Measurements from ENCODE around the gene SEMA3A.
A peak's percentile ranks its signal among the peaks of the same experiment; 100 is the strongest.

Gene SEMA3A

GRCh38 chr7:83996879-83997278 lies 197.7 kb downstream of the SEMA3A start:
- DNase-seq: no peak

GRCh38 chr7:83987764-83988163 lies 206.8 kb downstream of the SEMA3A start:
- DNase-seq: no peak

GRCh38 chr7:83985821-83986220 lies 208.8 kb downstream of the SEMA3A start:
- no peak for DNase-seq

DNA sequence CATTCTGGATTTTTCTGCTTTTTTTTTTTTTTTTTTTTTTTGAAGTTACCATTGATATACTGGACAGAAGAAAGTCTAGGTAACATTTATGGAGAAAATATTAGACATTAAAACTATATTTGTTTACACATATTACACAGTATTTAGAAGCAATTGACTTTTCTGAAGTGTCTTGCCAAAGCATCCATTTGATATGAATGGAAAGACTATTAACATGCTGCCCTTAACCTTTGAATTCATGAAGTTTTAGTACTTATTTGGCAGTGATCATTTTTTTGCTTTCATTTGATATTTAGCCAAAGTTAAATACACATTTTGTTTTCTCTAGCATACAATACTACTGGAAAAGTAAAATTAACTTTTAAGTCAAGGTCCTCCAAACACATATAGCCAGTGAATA lies 210.0 kb downstream of the SEMA3A start:
- no peak for DNase-seq

GRCh38 chr7:83984076-83984475 lies 210.5 kb downstream of the SEMA3A start:
- no peak for DNase-seq

- no peak for DNase-seq
These were observed 211.0 kb downstream of the SEMA3A start for GRCh38 chr7:83983606-83984005.

DNA sequence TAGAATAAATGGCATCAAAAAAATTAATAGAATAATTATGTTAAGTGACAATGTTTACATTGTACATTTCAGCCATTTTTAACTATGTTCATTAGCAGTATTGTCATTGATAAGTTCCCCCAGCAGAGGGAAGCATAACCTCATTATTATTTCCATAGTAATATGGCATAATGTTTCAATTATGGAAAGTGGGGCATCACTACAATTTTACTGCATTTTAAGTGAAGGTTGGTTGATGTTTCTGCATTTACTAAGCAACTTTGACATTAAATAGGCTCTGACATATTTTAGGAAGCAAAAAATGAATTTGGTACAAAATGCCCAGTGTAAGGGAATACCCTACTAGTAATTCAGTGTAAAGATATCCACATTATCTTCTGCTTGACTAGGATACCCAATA lies 218.3 kb downstream of the SEMA3A start:
- DNase-seq: peak in 1 of 2 experiments; percentile 15

GRCh38 chr7:83970081-83970480 lies 224.5 kb downstream of the SEMA3A start:
- DNase-seq: no peak

GRCh38 chr7:83964318-83964717 lies 230.3 kb downstream of the SEMA3A start:
- no peak for DNase-seq

GRCh38 chr7:83957333-83957732 lies 237.3 kb downstream of the SEMA3A start:
- no peak for DNase-seq

GRCh38 chr7:83956104-83956503 lies 238.5 kb downstream of the SEMA3A start:
- no peak for DNase-seq

DNA sequence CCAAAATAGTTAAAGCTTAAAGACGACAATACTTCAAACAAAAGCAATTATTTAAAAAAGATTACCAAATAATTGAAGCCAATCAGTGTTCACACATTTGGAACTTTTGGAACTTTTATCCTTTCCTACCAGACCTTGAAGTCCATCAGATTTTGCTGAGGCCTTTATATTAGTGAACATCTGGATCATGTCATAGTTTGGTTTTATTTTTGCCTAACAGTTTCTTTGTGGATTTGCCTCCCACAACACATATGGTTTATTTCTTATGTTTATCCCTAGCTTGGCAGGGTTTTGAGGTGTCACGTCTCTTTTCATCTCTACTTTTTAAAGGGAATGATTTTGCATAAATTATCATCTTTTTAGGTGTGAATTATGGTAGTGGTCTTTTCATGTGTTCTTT lies 242.4 kb downstream of the SEMA3A start:
- DNase-seq: no peak

DNA sequence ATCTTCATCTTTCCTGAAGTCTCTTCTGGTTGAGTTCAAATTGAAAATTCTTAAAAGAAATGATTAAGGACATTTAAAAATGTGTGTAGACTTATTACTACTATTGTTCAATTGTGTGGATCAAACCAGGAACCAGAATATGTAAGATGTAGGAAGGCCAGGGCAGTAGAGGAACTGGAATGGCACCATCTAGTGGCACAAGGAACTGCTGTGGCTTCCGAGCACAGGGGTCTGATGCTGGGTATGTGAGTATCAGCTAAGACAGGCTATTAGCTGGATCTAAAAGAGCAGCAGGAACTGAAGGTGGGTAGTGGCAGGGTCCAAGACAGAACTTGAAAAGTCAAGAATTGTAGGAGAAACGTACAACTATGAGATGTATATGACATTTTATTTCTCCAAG lies 247.3 kb downstream of the SEMA3A start:
- no peak for DNase-seq

- DNase-seq: no peak
These were observed 247.8 kb downstream of the SEMA3A start for GRCh38 chr7:83946801-83947200.

- no peak for DNase-seq
These were observed 253.3 kb downstream of the SEMA3A start for GRCh38 chr7:83941300-83941699.

DNA sequence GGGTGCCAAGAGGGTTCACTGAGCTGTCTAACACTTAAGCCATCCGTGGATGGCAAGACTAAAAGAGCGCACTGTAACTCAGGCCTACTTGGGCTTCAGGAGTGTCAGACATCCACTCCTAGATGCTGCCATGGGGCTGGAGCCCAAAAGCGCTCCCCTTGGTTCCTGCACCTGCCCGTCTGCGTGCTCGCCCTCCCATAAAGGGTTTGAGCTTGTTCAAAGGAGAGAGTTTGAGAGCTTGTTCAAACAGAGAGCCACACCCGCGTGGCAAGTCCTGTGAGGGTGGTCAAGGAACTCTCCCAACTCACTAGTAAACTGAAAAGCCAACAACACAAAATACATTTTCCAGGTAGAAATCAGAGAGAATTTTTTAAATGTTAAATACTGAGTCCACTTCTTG lies 256.7 kb downstream of the SEMA3A start:
- no peak for DNase-seq

GRCh38 chr7:83936056-83936708 lies 258.4 kb downstream of the SEMA3A start:
- peak; percentile 8 to 44 for DNase-seq

DNA sequence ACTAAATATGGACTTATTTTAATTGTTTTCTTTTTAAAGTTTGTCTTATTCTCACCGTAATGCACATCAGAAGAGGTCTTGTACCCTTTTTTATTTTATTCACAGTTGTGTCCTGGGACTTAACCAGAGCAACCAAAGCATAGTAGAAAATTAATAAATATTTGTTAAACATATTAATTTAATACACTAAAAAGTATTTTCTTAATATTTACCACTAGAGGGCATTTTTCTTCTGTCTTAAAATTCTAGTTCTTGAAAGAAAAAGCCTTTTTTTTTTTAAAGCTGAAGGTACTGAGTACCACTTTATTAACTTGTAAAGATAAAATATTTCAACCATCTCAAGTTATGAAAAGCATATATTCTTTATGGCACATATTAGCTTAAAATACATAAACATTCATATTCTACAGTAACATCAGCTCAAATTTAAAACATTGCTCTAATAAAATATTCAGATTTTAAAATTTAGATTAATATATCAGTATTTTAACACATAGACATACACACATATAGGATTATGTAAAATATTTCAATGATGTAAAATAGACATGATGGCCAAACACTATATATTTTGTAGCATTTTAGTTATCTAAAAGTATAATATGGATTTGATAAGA lies 260.4 kb downstream of the SEMA3A start:
- no peak for DNase-seq

DNA sequence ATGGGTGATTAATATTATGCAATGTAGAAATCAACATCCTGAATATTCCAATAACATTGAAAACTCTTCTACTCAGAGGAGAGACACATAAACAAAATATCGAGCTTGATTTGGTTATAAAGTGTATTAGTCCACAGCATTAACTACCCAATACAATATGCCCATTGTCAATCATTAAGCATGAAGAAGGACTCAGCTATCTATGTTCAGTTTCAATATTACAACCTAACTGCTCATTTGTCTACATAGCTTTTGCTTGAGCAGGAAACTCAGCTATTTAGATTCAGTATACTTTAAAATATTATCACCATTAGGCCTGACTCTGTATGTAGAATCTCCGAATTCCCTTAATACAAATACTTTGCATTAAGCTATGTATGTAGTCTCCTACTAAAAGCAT lies 262.6 kb downstream of the SEMA3A start:
- no peak for DNase-seq

DNA sequence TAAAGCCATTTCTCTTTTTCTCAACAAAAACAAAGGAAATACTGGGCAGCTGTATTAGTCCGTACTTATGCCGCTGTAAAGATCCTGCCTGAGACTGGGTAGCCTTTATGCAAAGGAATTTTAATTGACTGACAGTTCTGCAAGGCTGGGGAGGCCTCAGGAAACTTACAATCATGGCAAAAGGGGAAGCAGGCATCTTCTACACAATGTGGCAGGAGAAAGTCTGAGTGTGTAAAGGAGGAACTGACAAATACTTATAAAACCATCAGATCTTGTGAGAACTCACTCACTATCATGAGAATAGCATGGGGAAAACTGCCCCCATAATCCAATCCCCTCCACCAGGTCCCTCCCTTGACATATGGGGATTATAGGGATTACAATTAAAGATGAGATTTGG lies 264.3 kb downstream of the SEMA3A start:
- DNase-seq: no peak

- DNase-seq: no peak
These were observed 268.7 kb downstream of the SEMA3A start for GRCh38 chr7:83925860-83926259.

GRCh38 chr7:83921941-83922607 lies 272.5 kb downstream of the SEMA3A start:
- no peak for DNase-seq

GRCh38 chr7:83921271-83921940 lies 273.2 kb downstream of the SEMA3A start:
- DNase-seq: no peak

- no peak for DNase-seq
These were observed 276.4 kb downstream of the SEMA3A start for GRCh38 chr7:83918142-83918541.
